Measurements from ENCODE around the gene SIMC1.
"Not testable (repeated sequence)": the region's sequence is repeated elsewhere in the genome, so short reads cannot be mapped to it uniquely, and the experiment has no call there.

The SIMC1 gene

GRCh38 chr5:176216393-176216916 is 21.8 kb upstream of the SIMC1 start:
- DNase-seq: not testable (repeated sequence)

- not testable (repeated sequence) for DNase-seq
These were observed 21.0 kb upstream of the SIMC1 start for GRCh38 chr5:176217188-176217729.

GRCh38 chr5:176217764-176218163 is 20.5 kb upstream of the SIMC1 start:
- DNase-seq: not testable (repeated sequence)

GRCh38 chr5:176222006-176222405 is 16.2 kb upstream of the SIMC1 start:
- not testable (repeated sequence) for DNase-seq

GRCh38 chr5:176228358-176228757 is 9.9 kb upstream of the SIMC1 start:
- not testable (repeated sequence) for DNase-seq

- DNase-seq: not testable (repeated sequence)
These were observed 5.0 kb upstream of the SIMC1 start for GRCh38 chr5:176233253-176233652.

GRCh38 chr5:176235155-176235554 is 3.1 kb upstream of the SIMC1 start:
- not testable (repeated sequence) for DNase-seq

- DNase-seq: not testable (repeated sequence)
These were observed 540 bp downstream of the SIMC1 start for GRCh38 chr5:176238645-176239283.

GRCh38 chr5:176239304-176239703 is 1.1 kb downstream of the SIMC1 start:
- not testable (repeated sequence) for DNase-seq

GRCh38 chr5:176244318-176244717 is 6.1 kb downstream of the SIMC1 start:
- not testable (repeated sequence) for DNase-seq

- DNase-seq: not testable (repeated sequence)
These were observed 6.8 kb downstream of the SIMC1 start for GRCh38 chr5:176245074-176245473.

GRCh38 chr5:176245489-176245888 is 7.3 kb downstream of the SIMC1 start:
- not testable (repeated sequence) for DNase-seq

GRCh38 chr5:176250691-176251090 is 12.5 kb downstream of the SIMC1 start:
- DNase-seq: not testable (repeated sequence)

- not testable (repeated sequence) for DNase-seq
These were observed 13.9 kb downstream of the SIMC1 start for GRCh38 chr5:176252171-176252570.

GRCh38 chr5:176253370-176254065 is 15.3 kb downstream of the SIMC1 start:
- DNase-seq: not testable (repeated sequence)

- DNase-seq: not testable (repeated sequence)
These were observed 15.8 kb downstream of the SIMC1 start for GRCh38 chr5:176254066-176254393.

- DNase-seq: not testable (repeated sequence)
These were observed 19.8 kb downstream of the SIMC1 start for GRCh38 chr5:176257871-176258505.

GRCh38 chr5:176260682-176261081 is 22.5 kb downstream of the SIMC1 start:
- DNase-seq: not testable (repeated sequence)

GRCh38 chr5:176266448-176266847 is 28.2 kb downstream of the SIMC1 start:
- DNase-seq: not testable (repeated sequence)

- not testable (repeated sequence) for DNase-seq
These were observed 50.8 kb downstream of the SIMC1 start for GRCh38 chr5:176289018-176289417.

- DNase-seq: not testable (repeated sequence)
These were observed 52.0 kb downstream of the SIMC1 start for GRCh38 chr5:176290057-176290840.

- not testable (repeated sequence) for DNase-seq
These were observed 67.1 kb downstream of the SIMC1 start for GRCh38 chr5:176305356-176305755.
